Upper lobe of right lung (tissue), 1 donor: ENCODE measurements around the gene HS2ST1. TPM values are rescaled to one million over a fixed set of nuclear protein-coding genes. Genes with fewer than 3 reads are reported as not detected.

ENCODE experiments used
- ATAC-seq: fragments of 200-7000 bp; cut with Tn5 transposase; one replicate; pipeline ENCODE4 v1.9.1; 2020; ENCODE audit warnings: mild to moderate bottlenecking, moderate library complexity
- DNase-seq: peaks from one replicate; pipeline ENCODE4 v3.0.0-alpha.2; 2020
- H3K27ac ChIP-seq: fragments of 200-600 bp; one replicate; pipeline ENCODE4 v1.8.0; 2022
- H3K27me3 ChIP-seq: fragments of 200-600 bp; one replicate; pipeline ENCODE4 v1.8.0; 2022; ENCODE audit warnings: mild to moderate bottlenecking
- H3K36me3 ChIP-seq: fragments of 200-600 bp; one replicate; pipeline ENCODE4 v1.8.0; 2022
- H3K4me1 ChIP-seq: fragments of 200-600 bp; one replicate; pipeline ENCODE4 v1.8.0; 2022
- H3K4me3 ChIP-seq: fragments of 200-600 bp; one replicate; pipeline ENCODE4 v1.8.0; 2022; ENCODE audit warnings: mild to moderate bottlenecking
- H3K9me3 ChIP-seq: fragments of 200-600 bp; one replicate; pipeline ENCODE4 v1.8.0; 2022
- CTCF ChIP-seq: fragments of 200-600 bp; IDR thresholded peaks from one replicate; pipeline ENCODE4 v1.8.0; 2022; ENCODE audit warnings: antibody characterized with exemption
- intact Hi-C: fragments of 100-400 bp; cut with DNase I; formaldehyde crosslinking; loops from one replicate; pipeline ENCODE4 v1.11.0; 2022
- total RNA-seq: library from RNA; stranded (reverse); fragmentation: NEBNext Ultra II Directional; extraction: Animal tissue kit (Norgen Biotek cat#: 25700); gene quantifications from one replicate; pipeline ENCODE4 v1.2.1, GENCODE V29; 2021
- donor health status: DM: no; HTN: yes; CAD: no; lungs with severe emphysema.

Gene HS2ST1
- total RNA-seq, 1 donor from 2014 or later = 19.9 TPM

DNA sequence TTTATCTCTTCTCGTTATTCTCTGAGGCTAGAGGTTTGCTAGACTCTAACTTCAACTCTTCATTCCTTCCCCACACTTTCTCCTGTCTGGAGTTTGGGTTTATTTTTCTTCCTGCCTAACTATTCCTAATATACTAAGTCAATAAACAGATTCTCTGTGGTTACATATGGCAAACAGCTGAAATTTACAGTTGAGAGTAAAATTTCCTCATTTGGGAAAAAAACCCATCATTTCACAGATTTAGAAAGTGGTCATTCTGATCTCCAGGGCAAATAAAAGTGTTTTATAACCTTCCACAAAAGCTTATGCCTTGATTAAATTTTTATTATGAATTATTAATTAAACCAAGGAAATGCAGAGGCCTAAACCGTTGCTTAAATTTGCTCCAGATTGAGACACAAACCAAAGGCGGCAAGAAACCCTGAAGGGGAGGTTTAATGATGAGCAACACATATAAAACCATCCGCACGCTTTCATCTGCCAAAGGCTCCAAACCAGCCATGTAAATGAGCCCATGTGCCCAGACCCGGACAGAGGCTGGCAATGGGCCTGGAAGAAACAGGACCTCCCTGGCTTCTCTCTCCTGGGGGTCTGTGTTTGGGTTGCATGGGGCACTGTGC, 212.6 kb downstream of the HS2ST1 start:
- DNase-seq = no peak
- Histone ChIP-seq H3K36me3 (no peaks in the 10 kb centered on the region), H3K27me3 (no peaks in the 10 kb centered on the region), H3K27ac (no peak overlapping the region), H3K9me3 (no peaks in the 10 kb centered on the region), H3K4me3 (no peak overlapping the region), H3K4me1 (no peaks in the 10 kb centered on the region)
- no peak for ATAC-seq
- TF ChIP-seq CTCF = no peak
- intact Hi-C loops = no loop called here

DNA sequence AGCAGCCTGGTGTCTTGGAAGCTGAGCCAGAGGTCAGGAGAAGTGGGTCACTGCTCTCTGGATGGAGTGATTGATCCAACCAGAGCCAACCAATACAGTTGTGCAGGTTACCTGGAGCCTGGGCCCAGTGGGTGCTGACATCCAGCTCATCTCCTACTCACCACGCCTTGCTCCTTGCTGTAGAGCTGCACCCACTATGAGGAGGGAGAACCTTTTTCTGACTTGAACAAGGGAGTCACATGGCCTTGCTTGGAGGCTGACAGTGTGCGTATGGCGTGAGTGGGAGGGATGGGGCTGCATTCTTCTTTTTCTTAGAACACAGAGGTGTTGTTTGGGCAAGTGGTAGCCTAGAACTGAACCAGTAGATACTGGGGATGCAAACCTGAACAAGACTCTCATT, 213.1 kb downstream of the HS2ST1 start:
- no peaks in the 10 kb centered on the region for H3K9me3 ChIP-seq
- H3K4me3 ChIP-seq = no peak overlapping the region
- no peak overlapping the region for H3K27ac ChIP-seq
- DNase-seq (no peak), ATAC-seq (no peak)
- no peaks in the 10 kb centered on the region for H3K4me1 ChIP-seq
- no peaks in the 10 kb centered on the region for H3K27me3 ChIP-seq
- no peak for TF ChIP-seq CTCF
- H3K36me3 ChIP-seq = no peaks in the 10 kb centered on the region
- intact Hi-C loops = no loop called here

GRCh38 chr1:87129038-87129437, 214.6 kb downstream of the HS2ST1 start:
- Histone ChIP-seq H3K36me3 (no peaks in the 10 kb centered on the region), H3K27ac (no peak overlapping the region), H3K27me3 (no peaks in the 10 kb centered on the region), H3K9me3 (no peaks in the 10 kb centered on the region), H3K4me3 (no peak overlapping the region), H3K4me1 (no peaks in the 10 kb centered on the region)
- ATAC-seq (no peak), DNase-seq (no peak)
- TF ChIP-seq CTCF = no peak
- intact Hi-C loops = no loop called here

- TF ChIP-seq CTCF = no peak
- Histone ChIP-seq H3K4me1 (peaks cover 4% of the 10 kb centered on the region), H3K27ac (peak overlapping the region; percentile 44), H3K36me3 (no peaks in the 10 kb centered on the region), H3K4me3 (peak overlapping the region; percentile 26), H3K9me3 (no peaks in the 10 kb centered on the region), H3K27me3 (no peaks in the 10 kb centered on the region)
- intact Hi-C loops = no loop called here
- no peak for ATAC-seq
- no peak for DNase-seq
Observed at GRCh38 chr1:87129606-87130005, 215.2 kb downstream of the HS2ST1 start.

- H3K4me3 ChIP-seq = no peak overlapping the region
- H3K27me3 ChIP-seq = no peaks in the 10 kb centered on the region
- DNase-seq (no peak), ATAC-seq (no peak)
- H3K36me3 ChIP-seq = no peaks in the 10 kb centered on the region
- H3K9me3 ChIP-seq = no peaks in the 10 kb centered on the region
- intact Hi-C loops = no loop called here
- H3K4me1 ChIP-seq = peaks cover 9% of the 10 kb centered on the region
- no peak for TF ChIP-seq CTCF
- H3K27ac ChIP-seq = peak overlapping the region; percentile 44
Observed at GRCh38 chr1:87130438-87130837, 216.0 kb downstream of the HS2ST1 start.

GRCh38 chr1:87131809-87132283, 217.4 kb downstream of the HS2ST1 start:
- no peaks in the 10 kb centered on the region for H3K9me3 ChIP-seq
- intact Hi-C loops = no loop called here
- peaks cover 9% of the 10 kb centered on the region for H3K4me1 ChIP-seq
- H3K27ac ChIP-seq = peak overlapping the region; percentile 24
- TF ChIP-seq CTCF = peak; percentile 95
- peak overlapping the region; percentile 56 for H3K4me3 ChIP-seq
- no peaks in the 10 kb centered on the region for H3K27me3 ChIP-seq
- no peaks in the 10 kb centered on the region for H3K36me3 ChIP-seq
- ATAC-seq (peak; percentile 98), DNase-seq (peak; percentile 89)
